GM12872 (cell line): ENCODE measurements around the gene PBX1.

ENCODE experiments used
- TF ChIP-seq, protein P1 (sequence below): IDR thresholded peaks from 3 replicates; pipeline ENCODE4 v1.5.1; 2011; ENCODE audit warnings: low read depth, mild to moderate bottlenecking, low read length, moderate library complexity; ENCODE audit not compliant: insufficient read depth

PBX1 gene

DNA sequence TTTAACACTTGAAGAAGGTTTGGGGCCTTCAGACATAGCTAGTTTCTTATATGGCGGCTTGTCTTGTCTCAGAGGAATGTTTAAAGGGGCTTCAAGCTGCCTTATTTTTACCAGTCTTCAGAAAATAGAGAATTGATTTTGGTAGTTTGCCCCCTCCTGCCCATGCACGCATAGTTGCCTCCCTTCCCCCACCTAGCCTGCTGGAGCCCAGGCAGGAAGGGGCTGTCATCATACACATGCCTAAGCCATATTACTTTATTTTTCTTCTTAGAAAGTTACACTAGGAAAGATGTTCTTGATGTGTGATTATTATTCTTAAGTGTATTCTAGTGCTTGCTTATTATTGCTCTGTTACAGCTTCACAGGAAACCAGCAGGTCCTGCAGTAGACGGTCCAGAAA is 18.3 kb downstream of the PBX1 start:
- TF ChIP-seq, protein P1, sequence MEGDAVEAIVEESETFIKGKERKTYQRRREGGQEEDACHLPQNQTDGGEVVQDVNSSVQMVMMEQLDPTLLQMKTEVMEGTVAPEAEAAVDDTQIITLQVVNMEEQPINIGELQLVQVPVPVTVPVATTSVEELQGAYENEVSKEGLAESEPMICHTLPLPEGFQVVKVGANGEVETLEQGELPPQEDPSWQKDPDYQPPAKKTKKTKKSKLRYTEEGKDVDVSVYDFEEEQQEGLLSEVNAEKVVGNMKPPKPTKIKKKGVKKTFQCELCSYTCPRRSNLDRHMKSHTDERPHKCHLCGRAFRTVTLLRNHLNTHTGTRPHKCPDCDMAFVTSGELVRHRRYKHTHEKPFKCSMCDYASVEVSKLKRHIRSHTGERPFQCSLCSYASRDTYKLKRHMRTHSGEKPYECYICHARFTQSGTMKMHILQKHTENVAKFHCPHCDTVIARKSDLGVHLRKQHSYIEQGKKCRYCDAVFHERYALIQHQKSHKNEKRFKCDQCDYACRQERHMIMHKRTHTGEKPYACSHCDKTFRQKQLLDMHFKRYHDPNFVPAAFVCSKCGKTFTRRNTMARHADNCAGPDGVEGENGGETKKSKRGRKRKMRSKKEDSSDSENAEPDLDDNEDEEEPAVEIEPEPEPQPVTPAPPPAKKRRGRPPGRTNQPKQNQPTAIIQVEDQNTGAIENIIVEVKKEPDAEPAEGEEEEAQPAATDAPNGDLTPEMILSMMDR: no peak

GRCh38 chr1:164578479-164579200 is 19.7 kb downstream of the PBX1 start:
- TF ChIP-seq, protein P1: no peak

GRCh38 chr1:164579381-164579780 is 20.4 kb downstream of the PBX1 start:
- TF ChIP-seq, protein P1: no peak

DNA sequence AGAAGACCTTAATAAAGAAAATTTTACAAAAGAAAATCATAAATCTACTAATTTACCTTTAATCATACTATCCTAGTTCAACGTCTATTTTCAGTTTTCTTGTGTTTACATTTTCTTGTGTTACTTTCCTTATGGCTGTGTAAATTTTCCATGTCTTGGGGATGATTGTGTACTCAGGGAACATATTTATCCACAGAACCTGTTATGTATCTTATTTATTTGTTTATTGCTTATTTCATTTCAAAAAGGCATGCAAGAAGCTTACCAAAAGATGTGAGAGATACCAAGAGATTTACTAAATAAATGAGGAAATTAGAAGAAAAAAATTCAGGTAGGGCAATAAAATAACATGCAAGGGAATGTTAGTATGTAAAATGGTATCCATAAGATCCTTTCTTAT is 22.8 kb downstream of the PBX1 start:
- TF ChIP-seq, protein P1: no peak

GRCh38 chr1:164583196-164583595 is 24.2 kb downstream of the PBX1 start:
- TF ChIP-seq, protein P1: no peak

GRCh38 chr1:164583835-164584539 is 25.0 kb downstream of the PBX1 start:
- TF ChIP-seq, protein P1: no peak

DNA sequence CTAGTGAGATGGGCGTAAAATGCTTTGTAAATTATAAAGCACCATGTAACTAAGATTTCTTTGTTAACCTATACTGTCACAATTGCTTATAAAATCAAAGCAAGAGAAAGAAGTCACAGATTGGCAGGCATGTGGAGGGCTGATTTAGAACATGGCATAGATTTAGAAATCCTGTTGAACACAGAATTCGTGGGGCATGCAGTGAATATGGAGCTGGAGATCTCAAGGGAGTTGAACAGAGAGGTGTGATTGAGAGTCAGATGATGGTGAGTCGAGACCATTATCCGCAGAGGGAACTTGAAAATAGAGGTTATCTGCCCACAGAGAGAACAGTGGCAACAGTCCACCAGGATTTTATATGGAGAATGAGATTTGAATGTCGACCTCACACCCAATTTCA is 27.6 kb downstream of the PBX1 start:
- TF ChIP-seq, protein P1: no peak
